Stimulated activated CD4-positive, alpha-beta T cell treated with anti-CD3 and anti-CD28 coated beads, Interleukin-4, amount 100 ng/mL, for 1 hour (primary cell): ENCODE measurements around the gene RFPL4A.
"Not testable (repeated sequence)": the region's sequence is repeated elsewhere in the genome, so short reads cannot be mapped to it uniquely, and the experiment has no call there.

Experiments used
- DNase-seq: peaks from one replicate; pipeline ENCODE4 v3.0.0-alpha.2; 2020

RFPL4A gene

DNA sequence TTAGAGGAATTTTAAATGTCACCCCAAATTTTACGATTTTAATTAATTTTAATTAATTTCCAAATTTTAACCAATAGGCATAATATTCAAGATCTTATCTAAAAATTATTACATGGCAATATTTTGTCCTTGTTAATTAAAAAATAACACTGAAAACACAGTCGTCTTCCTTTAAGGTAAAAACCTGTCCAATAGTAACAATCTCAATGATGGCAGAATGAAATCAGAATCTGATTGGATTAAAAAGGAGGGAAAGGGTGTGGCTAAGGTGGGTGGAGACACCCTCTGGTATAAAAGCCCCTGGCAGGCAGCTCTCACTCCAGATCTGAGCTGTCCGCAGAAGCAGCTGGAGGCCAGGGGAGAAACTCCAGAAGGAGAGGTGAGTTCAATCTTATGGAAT lies at the start of gene RFPL4A:
TSS of gene RFPL4A (plus strand) at position 301 of the 400 bp plus-strand sequence. CDS start 2,704 bp downstream, outside the sequence.
- not testable (repeated sequence) for DNase-seq

GRCh38 chr19:55711719-55712118 lies 47.2 kb upstream of the RFPL4A start:
- no peak for DNase-seq

GRCh38 chr19:55712804-55713631 lies 45.9 kb upstream of the RFPL4A start:
- DNase-seq, result no peak

DNA sequence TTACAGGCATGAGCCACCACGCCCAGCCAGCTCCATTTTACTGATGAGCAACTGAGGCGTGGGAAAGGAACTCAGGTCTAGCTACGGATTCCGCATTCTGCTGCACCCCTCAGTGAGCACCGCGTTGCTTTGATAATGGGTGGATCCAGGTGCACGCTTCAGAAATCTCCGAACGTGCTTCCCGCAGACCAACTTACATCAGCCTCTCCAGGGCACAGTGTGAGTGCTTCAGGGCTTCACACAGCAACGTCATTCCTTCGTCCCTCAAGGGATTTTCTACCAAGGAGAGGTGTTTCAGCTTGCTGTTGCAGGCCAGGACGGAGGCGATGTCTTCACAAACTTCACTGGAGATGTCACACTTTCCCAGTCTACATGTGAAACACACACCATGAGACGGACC lies 42.4 kb upstream of the RFPL4A start:
- no peak for DNase-seq

GRCh38 chr19:55717251-55717650 lies 41.6 kb upstream of the RFPL4A start:
- DNase-seq, result no peak

- DNase-seq, result not testable (repeated sequence)
Observed at GRCh38 chr19:55717879-55718711, 40.8 kb upstream of the RFPL4A start.

DNA sequence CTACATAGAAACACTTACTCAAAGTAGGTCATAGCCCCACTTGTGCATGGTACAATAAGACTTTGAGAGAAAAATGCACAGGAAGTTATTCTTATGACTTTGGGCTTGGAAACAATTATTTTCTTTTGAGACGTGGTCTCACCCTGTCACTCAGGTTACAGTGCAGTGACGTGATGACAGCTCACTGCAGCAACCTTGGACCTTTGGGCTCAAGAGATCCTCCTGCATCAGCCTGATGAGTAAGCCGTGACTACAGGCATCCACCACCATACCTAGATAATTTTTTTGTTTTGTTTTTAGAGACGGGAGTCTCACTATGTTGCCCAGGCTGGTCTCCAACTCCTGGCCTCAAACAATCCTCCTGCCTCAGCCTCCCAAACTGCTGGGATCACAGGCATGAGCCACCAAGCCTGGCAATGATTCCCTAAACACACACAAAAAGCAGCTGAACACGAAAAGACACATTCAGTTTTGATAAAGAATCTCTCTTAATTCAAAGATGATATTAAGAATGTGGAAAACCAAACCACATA lies 38.6 kb upstream of the RFPL4A start:
- DNase-seq, result no peak

- DNase-seq, result no peak
Observed at GRCh38 chr19:55720801-55721200, 38.1 kb upstream of the RFPL4A start.

DNA sequence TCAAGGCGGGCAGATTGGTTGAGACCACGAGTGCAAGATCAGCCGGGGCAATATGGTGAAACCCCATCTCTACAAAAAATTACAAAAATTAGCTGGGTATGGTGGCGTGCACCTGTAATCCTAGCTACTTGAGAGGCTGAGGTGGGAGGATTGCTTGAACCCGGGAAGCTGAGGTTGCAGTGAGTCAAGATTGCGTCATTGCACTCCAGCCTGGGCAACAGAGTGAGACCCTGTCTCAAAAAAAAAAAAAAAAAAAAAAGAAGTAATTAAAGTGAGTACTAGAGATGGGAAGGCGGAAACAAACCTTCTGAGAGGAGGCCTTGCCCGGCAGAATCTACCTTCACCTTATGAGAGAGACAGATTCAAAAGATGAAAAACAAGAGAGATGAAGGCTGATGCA lies 35.4 kb upstream of the RFPL4A start:
- no peak for DNase-seq

- DNase-seq, result not testable (repeated sequence)
Observed at GRCh38 chr19:55730378-55730777, 28.5 kb upstream of the RFPL4A start.

GRCh38 chr19:55738302-55738701 lies 20.6 kb upstream of the RFPL4A start, which contains the start of gene NLRP9:
NLRP9 (minus strand) TSS chr19:55738402; CDS start chr19:55738374, 28 bp downstream.
- DNase-seq, result no peak

DNA sequence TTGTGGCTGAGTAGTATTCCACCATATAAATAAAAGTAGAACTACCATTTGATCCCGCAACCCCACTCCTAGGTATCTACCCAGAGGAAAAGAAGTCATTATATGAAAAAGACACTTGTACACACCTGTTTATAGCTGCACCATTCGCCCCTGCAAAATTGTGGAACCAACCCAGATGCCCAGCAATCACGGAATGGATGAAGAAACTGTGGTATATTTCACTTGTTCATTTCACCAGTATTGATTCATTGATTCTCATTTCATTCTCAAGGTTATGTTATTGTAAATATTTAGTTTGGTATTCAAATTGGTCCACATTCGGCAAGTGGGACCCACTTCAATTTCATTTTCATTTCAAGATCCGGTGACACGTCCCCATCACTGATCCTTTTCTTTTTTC lies 8.2 kb upstream of the RFPL4A start:
- DNase-seq, result no peak

DNA sequence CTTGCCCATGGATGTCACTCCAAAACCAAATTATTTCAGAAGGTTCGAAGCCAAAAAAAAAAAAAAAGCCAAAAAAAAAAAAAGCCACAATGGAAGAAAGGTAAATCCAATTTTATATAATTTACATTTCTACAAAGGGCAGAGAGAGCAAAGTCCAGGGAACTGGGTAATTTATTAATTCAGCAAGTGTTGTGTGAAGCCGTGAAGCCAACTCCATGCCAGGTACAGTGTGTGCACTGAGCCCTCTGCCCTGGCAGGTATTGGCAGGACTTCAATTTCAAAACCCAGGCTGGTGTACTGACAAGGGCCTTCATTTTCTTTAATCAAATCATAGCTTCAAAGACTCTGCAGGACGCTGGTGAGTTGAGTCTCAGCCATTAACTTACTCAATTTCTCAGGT lies 5.5 kb upstream of the RFPL4A start:
- DNase-seq, result no peak

DNA sequence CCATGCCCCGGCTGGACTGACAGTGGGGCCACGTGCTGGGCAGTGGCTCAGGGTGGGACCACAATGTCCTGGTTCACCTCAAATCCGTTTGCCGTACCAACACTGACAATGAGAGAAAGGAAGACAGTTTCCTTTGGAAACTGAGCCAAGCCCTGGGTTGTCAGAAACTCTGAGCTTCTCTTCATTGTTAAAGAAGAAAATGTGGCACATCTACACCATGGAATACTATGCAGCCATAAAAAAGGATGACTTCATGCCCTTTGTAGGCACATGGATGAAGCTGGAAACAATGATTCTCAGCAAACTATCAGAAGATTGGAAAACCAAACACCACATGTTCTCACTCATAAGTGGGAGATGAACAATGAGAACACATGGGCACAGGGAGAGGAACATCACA lies 2.1 kb upstream of the RFPL4A start:
- DNase-seq, result not testable (repeated sequence)

DNA sequence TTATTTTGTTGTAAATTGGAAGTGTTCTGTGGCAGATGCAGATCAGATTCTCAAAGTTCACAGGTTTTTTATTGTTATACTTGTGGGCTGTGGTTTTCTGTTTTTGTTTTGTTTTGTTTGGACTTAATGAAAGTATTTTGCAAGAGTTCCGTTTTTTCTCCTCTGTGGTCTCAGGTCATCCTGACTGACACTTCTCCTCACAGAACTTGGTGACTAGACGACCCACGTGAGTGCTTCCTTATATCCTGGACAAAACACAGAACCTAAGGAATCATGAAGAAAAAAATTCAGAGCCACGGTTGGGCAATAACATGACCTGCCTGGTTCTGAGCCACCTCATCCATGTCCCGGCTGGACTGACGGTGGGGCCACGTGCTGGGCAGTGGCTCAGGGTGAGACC lies 7.6 kb downstream of the RFPL4A start:
- DNase-seq, result no peak

GRCh38 chr19:55768818-55769217 lies 9.9 kb downstream of the RFPL4A start, which contains the start of gene RFPL4AL1:
RFPL4AL1 (plus strand) TSS chr19:55769118; CDS start chr19:55771805, 2,687 bp downstream.
- not testable (repeated sequence) for DNase-seq

- not testable (repeated sequence) for DNase-seq
Observed at GRCh38 chr19:55769632-55770031, 10.7 kb downstream of the RFPL4A start.

- DNase-seq, result no peak
Observed at GRCh38 chr19:55777528-55777927, 18.6 kb downstream of the RFPL4A start.

DNA sequence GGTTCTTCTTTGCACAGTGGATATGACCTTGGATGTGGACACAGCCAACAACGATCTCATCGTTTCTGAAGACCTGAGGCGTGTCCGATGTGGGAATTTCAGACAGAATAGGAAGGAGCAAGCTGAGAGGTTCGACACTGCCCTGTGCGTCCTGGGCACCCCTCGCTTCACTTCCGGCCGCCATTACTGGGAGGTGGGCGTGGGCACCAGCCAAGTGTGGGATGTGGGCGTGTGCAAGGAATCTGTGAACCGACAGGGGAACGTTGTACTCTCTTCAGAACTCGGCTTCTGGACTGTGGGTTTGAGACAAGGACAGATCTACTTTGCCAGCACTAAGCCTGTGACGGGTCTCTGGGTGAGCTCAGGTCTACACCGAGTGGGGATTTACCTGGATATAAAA lies 19.4 kb downstream of the RFPL4A start:
- no peak for DNase-seq

DNA sequence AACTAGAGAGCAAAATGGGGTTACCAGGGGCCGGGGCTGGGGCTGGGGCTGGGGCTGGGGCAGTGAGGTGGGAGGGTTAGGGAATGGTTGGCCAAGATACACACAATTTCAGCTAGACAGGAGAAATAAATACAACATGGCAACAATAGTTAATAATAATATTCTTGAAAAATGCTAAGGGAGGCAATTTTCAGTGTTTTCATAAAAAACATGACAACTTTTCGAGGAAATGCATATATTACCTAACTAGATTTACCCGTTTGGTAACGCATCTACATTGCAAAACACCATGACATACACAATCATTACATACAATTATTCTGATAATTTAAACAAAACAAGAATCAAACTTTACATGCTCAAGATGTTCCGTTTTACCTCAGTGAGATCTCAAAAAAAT lies 22.2 kb downstream of the RFPL4A start:
- no peak for DNase-seq

DNA sequence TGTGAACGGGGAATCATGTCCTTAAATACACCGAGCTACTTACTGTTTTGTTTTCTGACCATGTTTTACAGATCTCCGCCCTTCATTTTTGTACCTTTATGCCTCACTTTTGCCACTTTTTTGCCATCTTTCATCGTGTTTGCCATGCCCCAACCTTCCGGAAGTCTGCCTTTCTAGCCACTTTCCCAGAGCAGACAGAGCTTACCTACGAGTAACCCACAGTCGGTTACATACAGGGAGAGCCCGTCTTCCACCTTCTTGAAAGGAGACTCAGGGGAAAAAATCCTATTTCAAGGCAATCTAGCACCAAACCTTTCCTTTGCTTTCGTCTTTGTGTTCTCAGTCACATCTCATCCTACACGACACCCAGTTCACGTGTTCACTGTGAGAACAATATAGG lies 36.1 kb downstream of the RFPL4A start:
- no peak for DNase-seq

GRCh38 chr19:55801416-55801815 lies 42.5 kb downstream of the RFPL4A start:
- no peak for DNase-seq

- no peak for DNase-seq
Observed at GRCh38 chr19:55802281-55802680, 43.4 kb downstream of the RFPL4A start.
